ENCODE measurements around the gene KLHL2. TPM values are rescaled to one million over a fixed set of nuclear protein-coding genes. Genes with fewer than 3 reads are reported as not detected.
A peak's percentile ranks its signal among the peaks of the same experiment; 100 is the strongest.

Gene KLHL2
- total RNA-seq, 1 donor from 2014 or later = 24.3 TPM

DNA sequence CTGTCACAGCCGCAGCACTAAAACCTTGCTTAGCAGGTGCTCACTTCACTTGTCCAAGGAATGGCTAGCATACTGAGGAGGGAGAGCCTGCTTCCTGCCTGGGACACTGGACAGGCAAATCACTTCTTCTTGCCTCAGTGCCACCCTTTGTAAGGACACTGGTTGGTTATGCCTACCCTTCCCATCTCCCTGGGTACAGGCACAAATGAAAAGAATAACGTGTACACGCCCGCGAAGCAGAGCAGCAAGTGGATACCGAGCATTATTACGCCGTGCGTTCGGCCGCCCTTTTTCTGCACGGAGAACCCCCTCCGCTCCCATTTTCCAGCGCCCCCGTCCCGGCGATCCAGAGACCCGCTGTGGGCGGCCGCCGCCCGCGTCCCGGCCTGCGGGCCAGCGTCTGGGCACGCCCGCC lies 338 bp upstream of the KLHL2 start:
- no peak overlapping the region for H3K9ac ChIP-seq
- no peaks in the 10 kb centered on the region for H3K9me3 Mint-ChIP-seq
- no peak for TF ChIP-seq CTCF (IDR thresholded peaks at IDR 0.05)
- TF ChIP-seq EZH2phosphoT487 (IDR thresholded peaks at IDR 0.05) = no peak
- TF ChIP-seq EZH2 (IDR thresholded peaks at IDR 0.05) = no peak

DNA sequence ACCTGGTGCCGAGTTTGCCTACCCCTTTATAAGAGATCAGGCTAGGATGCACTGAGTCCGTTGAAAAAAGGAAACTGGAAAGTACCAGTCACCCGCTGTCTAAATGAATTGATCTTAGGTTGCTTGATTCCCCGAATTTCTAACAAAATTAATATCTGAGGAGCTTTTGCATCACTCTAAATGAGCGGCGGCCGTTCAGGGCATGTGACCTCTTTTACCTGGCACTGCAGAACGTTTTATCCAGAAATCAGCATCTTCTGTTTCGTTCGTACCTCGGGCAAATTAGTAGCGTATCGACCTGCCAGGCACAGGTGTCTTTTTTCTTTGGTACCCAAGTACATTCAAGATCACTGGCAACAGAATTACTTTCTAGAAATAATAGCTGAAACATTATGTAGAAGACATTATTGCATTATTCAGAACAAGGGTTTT lies 876 bp downstream of the KLHL2 start:
- H3K4me3 Mint-ChIP-seq = peak overlapping the region; percentile 91
- Histone ChIP-seq H3K4me3 (peak overlapping the region; percentile 100), H3K9ac (no peak overlapping the region), H3K27me3 (peaks cover 22% of the 10 kb centered on the region), H3K27ac (no peak overlapping the region), H3K4me2 (peak overlapping the region; percentile 84), H3F3A (ENCODE audit: low read depth) (peaks cover 15% of the 10 kb centered on the region), H3K79me2 (ENCODE audit: low read depth) (peaks cover 51% of the 10 kb centered on the region), H3K36me3 (no peaks in the 10 kb centered on the region), H3K9me3 (ENCODE audit: low read depth) (no peaks in the 10 kb centered on the region), H4K20me1 (ENCODE audit: low read depth) (peaks cover 19% of the 10 kb centered on the region), H2AFZ (replicated peaks) (peak overlapping the region; percentile 98), H3K4me1 (peaks cover 42% of the 10 kb centered on the region)
- peaks cover 5% of the 10 kb centered on the region for H3K27me3 Mint-ChIP-seq (ENCODE audit: insufficient read depth, low read depth)
- H3K9me3 Mint-ChIP-seq = no peaks in the 10 kb centered on the region
- TF ChIP-seq EZH2 (IDR thresholded peaks at IDR 0.05) (no peak), EZH2phosphoT487 (IDR thresholded peaks at IDR 0.05) (no peak), CTCF (IDR thresholded peaks at IDR 0.05) (no peak)
- no peaks in the 10 kb centered on the region for H3K36me3 Mint-ChIP-seq
- no peak overlapping the region for H3K27ac Mint-ChIP-seq
- peaks cover 15% of the 10 kb centered on the region for H3K4me1 Mint-ChIP-seq
- no peak for DNase-seq (ENCODE audit: low spot score)

More for the DNA sequence above, 338 bp upstream of the KLHL2 start:
- DNase-seq (ENCODE audit: low spot score) = peak; percentile 37
- H3K36me3 ChIP-seq = no peaks in the 10 kb centered on the region
- peak overlapping the region; percentile 90 for H2AFZ ChIP-seq (replicated peaks)
- Mint-ChIP-seq H3K27me3 (ENCODE audit: insufficient read depth, low read depth) (peaks cover 5% of the 10 kb centered on the region), H3K27ac (no peak overlapping the region), H3K36me3 (no peaks in the 10 kb centered on the region), H3K4me1 (peaks cover 15% of the 10 kb centered on the region), H3K4me3 (peak overlapping the region; percentile 95)
- no peak overlapping the region for H3K27ac ChIP-seq
- H4K20me1 ChIP-seq (ENCODE audit: low read depth) = peaks cover 19% of the 10 kb centered on the region
- no peaks in the 10 kb centered on the region for H3K9me3 ChIP-seq (ENCODE audit: low read depth)
- H3K27me3 ChIP-seq = peaks cover 22% of the 10 kb centered on the region
- peak overlapping the region; percentile 90 for H3K4me2 ChIP-seq
- peak overlapping the region; percentile 100 for H3K4me3 ChIP-seq
- H3K4me1 ChIP-seq = peaks cover 34% of the 10 kb centered on the region
- peaks cover 40% of the 10 kb centered on the region for H3K79me2 ChIP-seq (ENCODE audit: low read depth)
- peaks cover 15% of the 10 kb centered on the region for H3F3A ChIP-seq (ENCODE audit: low read depth)

- H3K4me3 Mint-ChIP-seq = peak overlapping the region; percentile 91
Measured at GRCh38 chr4:165208741-165209388, 1.5 kb downstream of the KLHL2 start.

More at GRCh38 chr4:165208741-165209388, 1.5 kb downstream of the KLHL2 start:
- H3K27me3 Mint-ChIP-seq (ENCODE audit: insufficient read depth, low read depth) = peaks cover 3% of the 10 kb centered on the region
- no peak for DNase-seq (ENCODE audit: low spot score)
- Histone ChIP-seq H3K4me3 (peak overlapping the region; percentile 100), H3K79me2 (ENCODE audit: low read depth) (peaks cover 55% of the 10 kb centered on the region), H3K27me3 (peaks cover 22% of the 10 kb centered on the region), H3K9me3 (ENCODE audit: low read depth) (no peaks in the 10 kb centered on the region), H4K20me1 (ENCODE audit: low read depth) (peaks cover 20% of the 10 kb centered on the region), H2AFZ (replicated peaks) (no peak overlapping the region), H3K4me1 (peaks cover 43% of the 10 kb centered on the region), H3F3A (ENCODE audit: low read depth) (peaks cover 15% of the 10 kb centered on the region), H3K9ac (no peak overlapping the region), H3K4me2 (peak overlapping the region; percentile 84), H3K36me3 (no peaks in the 10 kb centered on the region), H3K27ac (no peak overlapping the region)
- TF ChIP-seq EZH2phosphoT487 (IDR thresholded peaks at IDR 0.05) = no peak
- no peak for TF ChIP-seq CTCF (IDR thresholded peaks at IDR 0.05)
- TF ChIP-seq EZH2 (IDR thresholded peaks at IDR 0.05) = no peak
- H3K9me3 Mint-ChIP-seq = no peaks in the 10 kb centered on the region
- no peaks in the 10 kb centered on the region for H3K36me3 Mint-ChIP-seq
- H3K4me1 Mint-ChIP-seq = peaks cover 15% of the 10 kb centered on the region
- H3K27ac Mint-ChIP-seq = no peak overlapping the region
